Stimulated activated naive B cell treated with anti-CD40 and anti-IgM and Interleukin-4, amounts not matched to agents 10 μg/mL and 1 μg/mL and 100 μg/mL, for 72 hours (primary cell): ENCODE data around the gene TMEM92.
A peak's percentile ranks its signal among the peaks of the same experiment; 100 is the strongest.
"Not testable (repeated sequence)": the region's sequence is repeated elsewhere in the genome, so short reads cannot be mapped to it uniquely, and the experiment has no call there.

ENCODE experiments used
- ATAC-seq, 2 donors: fragments of 150-1000 bp; cut with Tn5 transposase; replicated peaks; 2 replicates each; pipeline ENCODE4 v1.10.0; 2021; ENCODE audit warnings: moderate library complexity in 1 of 2
- DNase-seq: peaks from one replicate; pipeline ENCODE4 v3.0.0; 2021
- H3K27ac Mint-ChIP-seq: one replicate; pipeline ENCODE4 v1.8.0; 2022; ENCODE audit warnings: mild to moderate bottlenecking, mixed read lengths
- H3K27me3 Mint-ChIP-seq, 2 donors: one replicate each; pipeline ENCODE4 v1.8.0; 2022; ENCODE audit warnings: mixed read lengths in 2 of 2
- H3K36me3 Mint-ChIP-seq, 2 donors: one replicate each; pipeline ENCODE4 v1.8.0; 2022; ENCODE audit warnings: mixed read lengths in 2 of 2, mild to moderate bottlenecking in 1 of 2
- H3K4me1 Mint-ChIP-seq, 2 donors: one replicate each; pipeline ENCODE4 v1.8.0; 2022; ENCODE audit warnings: mixed read lengths in 2 of 2, mild to moderate bottlenecking in 1 of 2
- H3K4me3 Mint-ChIP-seq, 2 donors: one replicate each; pipeline ENCODE4 v1.8.0; 2022; ENCODE audit warnings: mild to moderate bottlenecking in 2 of 2, mixed read lengths in 2 of 2, moderate library complexity in 1 of 2
- H3K9me3 Mint-ChIP-seq, 2 donors: one replicate each; pipeline ENCODE4 v1.8.0; 2022; ENCODE audit warnings: mixed read lengths in 2 of 2, mild to moderate bottlenecking in 1 of 2

The TMEM92 gene

DNA sequence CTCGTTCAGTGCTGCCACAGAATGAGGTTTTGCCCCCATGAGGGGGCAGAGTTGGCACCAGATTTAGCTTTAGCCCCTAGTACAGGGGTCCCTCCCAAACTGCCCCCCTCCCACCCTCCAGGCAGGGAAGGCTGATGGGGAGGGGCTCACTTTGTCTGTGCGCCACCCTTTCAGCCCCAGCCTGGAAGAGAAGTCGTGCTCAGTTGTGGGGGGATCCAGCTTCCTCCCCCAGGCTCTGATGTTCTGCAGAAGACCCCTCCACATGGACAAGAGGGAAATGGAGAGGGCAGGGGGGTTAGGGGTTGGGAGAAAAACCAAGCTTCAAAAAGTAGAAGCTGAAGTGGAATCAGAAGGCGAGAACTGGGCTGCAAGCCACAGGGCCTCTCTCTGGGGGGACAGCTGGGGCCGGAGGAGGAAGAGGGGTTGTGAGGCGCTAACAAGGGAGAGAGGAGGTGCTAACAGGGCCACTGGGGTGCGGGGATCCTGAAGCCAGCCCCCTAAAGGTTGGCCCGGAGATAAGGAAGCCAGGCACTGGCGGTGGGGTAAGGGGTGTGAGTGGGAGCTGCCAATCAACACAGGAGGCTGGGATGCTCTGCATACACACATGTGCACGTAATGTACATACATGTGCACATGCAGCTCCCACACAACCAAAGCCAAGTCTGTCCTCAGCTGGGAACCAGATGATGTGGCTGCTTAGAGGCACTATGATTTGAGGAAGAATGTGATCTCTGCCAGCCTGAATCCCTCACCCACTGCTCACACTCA is 7.0 kb upstream of the TMEM92 start:
- no peak overlapping the region for H3K27ac Mint-ChIP-seq
- H3K27me3 Mint-ChIP-seq: peaks cover 28 to 31% of the 10 kb centered on the region in 2 donors
- DNase-seq: no peak
- H3K9me3 Mint-ChIP-seq: no peaks in the 10 kb centered on the region
- H3K36me3 Mint-ChIP-seq: no peaks in the 10 kb centered on the region
- H3K4me3 Mint-ChIP-seq: no peak overlapping the region
- no peak for ATAC-seq
- peaks cover 1 to 2% of the 10 kb centered on the region in 2 donors for H3K4me1 Mint-ChIP-seq

DNA sequence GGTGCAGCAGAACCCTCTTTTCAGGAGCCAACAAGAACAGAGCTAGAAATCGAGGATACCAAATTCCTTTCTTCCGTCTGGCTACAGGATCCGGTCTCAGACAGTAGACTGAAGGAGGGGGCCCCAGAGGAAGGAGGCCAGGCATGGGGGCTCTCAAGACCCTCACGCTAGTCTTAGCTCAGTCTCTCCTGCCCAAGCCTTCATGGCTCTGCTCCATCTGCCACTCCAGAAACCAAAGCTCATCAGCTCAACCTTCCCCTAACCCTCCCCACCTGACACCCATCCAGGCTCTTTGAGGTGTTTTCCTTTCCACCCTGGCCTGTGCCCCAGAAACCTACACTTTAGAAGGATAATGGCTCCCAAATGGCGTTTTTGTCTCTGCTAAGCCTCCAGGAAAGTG is 6.2 kb upstream of the TMEM92 start:
- Mint-ChIP-seq H3K36me3 (no peaks in the 10 kb centered on the region), H3K4me1 (peaks cover 8 to 9% of the 10 kb centered on the region in 2 donors), H3K4me3 (no peak overlapping the region), H3K27me3 (peaks cover 33 to 35% of the 10 kb centered on the region in 2 donors), H3K27ac (no peak overlapping the region), H3K9me3 (no peaks in the 10 kb centered on the region)
- ATAC-seq: no peak
- no peak for DNase-seq

DNA sequence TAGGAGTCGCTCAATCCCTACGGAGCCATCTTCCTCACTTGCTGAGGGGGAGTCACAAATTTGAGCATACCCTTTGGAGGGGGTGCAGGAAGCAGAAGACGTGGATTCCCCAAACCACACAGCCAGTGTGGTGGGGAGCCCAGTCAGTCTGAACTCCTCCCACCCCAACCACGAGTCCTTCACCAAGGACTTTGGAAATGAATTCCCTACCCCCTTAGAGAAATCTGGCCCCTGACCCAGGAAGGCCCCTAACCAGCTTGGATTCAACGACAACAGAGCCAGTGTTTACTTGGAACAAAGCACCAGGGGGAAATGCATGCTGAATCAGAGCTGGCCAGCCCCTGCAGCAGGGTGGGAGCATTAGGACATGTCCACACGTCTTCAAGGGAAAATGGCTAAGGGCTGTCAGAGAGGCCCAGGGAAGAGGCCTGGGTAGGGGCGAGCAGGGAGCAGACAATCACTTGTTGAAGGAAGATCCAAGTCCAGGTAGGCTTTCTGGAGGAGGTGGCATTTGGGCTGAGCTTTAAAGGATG is 5.5 kb upstream of the TMEM92 start:
- no peak for DNase-seq
- Mint-ChIP-seq H3K36me3 (no peaks in the 10 kb centered on the region), H3K9me3 (no peaks in the 10 kb centered on the region), H3K4me1 (peaks cover 8 to 10% of the 10 kb centered on the region in 2 donors), H3K27ac (no peak overlapping the region), H3K27me3 (peaks cover 27 to 35% of the 10 kb centered on the region in 2 donors), H3K4me3 (no peak overlapping the region)
- no peak for ATAC-seq

DNA sequence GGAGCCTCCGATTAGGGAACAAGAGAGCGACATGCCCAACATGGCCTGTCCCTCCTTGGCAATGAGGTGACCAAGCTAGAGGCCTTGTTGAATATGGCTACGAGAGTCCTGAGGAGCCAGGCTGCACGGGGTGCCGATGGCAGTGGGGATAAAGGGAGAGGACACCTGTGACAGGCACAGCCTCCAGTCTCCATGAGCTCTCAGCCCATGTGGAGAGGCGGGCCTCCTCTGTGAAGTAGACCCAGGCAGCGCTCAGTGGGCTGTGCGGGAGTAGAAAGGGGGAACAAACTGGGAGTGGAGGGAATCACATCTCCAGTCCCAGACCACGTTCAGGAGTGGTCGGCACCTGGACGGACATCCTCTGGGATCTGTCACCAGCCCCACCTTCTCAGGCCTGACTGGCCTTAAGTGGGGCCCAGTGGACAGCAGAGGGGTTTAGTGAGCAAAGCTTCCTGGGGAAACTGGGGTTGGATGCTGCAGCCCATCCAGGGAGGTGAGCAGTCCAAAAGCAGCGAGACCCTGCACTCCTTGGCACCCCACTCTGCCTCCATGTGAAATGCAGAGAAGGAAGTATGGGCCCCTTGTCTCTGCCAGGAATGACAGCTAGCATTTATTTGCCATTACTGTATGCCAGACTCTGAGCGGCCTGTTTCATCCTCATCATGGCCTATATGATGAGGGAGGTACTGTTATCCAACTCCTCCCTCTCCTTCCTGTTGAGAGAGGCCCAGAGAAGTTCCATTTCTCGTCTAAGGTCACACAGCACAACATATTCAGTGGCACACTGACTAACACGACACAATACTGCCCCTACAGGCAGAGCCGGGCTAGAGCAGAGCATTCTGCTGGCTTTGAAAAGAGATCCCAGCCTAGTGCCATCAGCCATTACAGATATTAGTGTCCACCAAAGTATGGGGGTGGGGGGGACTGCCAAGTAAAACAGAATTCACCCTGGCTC is 4.5 kb upstream of the TMEM92 start:
- no peak overlapping the region for H3K27ac Mint-ChIP-seq
- no peaks in the 10 kb centered on the region for H3K9me3 Mint-ChIP-seq
- H3K4me3 Mint-ChIP-seq: no peak overlapping the region
- peaks cover 33 to 37% of the 10 kb centered on the region in 2 donors for H3K27me3 Mint-ChIP-seq
- DNase-seq (peak; percentile 36), ATAC-seq (peak; percentile 80 to 87)
- H3K36me3 Mint-ChIP-seq: no peaks in the 10 kb centered on the region
- H3K4me1 Mint-ChIP-seq: peaks cover 12 to 16% of the 10 kb centered on the region in 2 donors

DNA sequence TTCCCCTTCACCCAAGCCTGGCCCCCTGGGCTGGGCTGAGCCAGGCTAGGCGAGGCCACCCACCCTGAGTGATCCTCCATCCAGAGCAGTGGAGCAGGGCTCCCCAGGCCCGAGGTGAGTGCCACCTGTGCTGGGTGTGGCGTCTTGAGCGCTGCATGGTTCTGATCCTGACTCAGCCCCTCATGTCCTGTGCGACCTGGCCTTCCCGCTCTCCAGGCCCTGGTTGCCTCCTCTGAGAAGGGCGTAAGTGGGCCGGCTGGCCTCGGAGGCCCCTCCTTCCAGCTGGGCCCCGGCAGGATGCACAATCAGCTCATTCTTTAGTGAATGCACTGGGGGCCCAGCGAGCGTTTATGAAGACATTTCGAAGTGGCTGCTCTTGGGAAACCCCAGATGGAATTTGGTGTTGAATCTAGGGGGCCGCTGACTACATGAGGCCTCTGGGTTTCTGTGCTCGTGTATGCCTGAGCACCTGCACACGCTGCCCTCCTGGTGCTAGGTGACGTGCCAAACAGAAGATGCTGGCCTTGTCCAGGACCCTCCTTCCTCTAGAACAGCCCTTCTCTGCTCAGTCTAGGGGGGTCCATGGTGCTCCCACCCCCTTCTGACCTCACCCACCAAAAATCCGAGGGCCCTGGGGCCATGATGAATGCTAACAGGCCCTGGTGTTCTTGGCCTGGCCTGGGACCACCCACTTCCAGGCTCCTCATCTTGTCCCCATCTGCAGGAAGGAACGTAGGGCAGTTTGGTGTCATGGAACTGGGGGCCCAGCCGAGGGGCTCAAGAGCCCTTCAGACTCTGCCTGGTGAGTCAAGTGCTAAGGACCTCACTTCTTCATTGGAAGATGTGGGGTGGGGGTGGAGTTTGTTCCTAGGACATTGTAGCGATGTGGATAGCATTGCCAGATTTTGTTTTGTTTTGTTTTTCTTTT is 3.6 kb upstream of the TMEM92 start:
- Mint-ChIP-seq H3K27me3 (peaks cover 40 to 47% of the 10 kb centered on the region in 2 donors), H3K9me3 (no peaks in the 10 kb centered on the region), H3K36me3 (no peaks in the 10 kb centered on the region), H3K4me1 (peaks cover 12 to 17% of the 10 kb centered on the region in 2 donors), H3K4me3 (no peak overlapping the region), H3K27ac (no peak overlapping the region)
- ATAC-seq (peak in 1 of 2 donors; percentile 10), DNase-seq (no peak)

DNA sequence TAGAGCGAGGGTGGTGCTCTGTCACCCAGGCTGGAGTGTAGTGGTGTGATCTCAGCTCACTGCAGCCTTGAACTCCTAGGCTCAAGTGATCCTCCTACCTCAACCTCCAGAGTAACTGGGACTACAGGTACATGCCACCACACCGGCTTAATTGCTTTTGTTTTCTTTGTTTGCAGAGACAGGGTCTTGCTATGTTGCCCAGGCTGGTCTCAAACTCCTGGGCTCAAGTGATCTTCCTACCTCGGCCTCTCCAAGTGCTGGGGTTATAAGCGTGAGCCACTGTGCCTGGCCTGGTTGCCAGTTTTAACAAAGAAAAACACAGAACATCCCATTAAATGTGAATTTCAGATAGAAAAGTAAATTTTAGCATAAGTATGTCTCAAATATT is 2.9 kb upstream of the TMEM92 start:
- not testable (repeated sequence) for H3K4me3 Mint-ChIP-seq, H3K36me3 Mint-ChIP-seq

DNA sequence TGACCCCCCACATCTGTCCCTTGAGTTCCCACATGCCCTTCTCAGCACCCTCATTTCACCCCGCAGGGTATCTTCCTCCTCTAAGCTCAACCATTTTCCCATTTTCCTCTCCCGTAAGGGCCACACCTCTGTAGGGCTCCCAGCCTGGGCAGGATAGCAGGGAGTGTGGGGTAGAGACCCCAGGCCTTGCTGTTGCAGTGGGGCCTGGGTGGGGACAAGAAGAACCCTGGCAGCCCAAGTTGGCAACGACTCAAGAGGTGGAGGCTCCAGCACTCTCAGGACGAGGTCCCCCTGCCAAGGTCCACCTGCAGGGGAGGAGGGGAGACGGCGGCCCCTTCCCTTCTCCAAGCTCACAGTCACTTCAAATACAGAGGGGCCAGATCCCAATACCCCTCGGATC is 2.0 kb upstream of the TMEM92 start:
- ATAC-seq: no peak
- Mint-ChIP-seq H3K27ac (no peak overlapping the region), H3K36me3 (no peaks in the 10 kb centered on the region), H3K4me3 (peak overlapping the region; percentile 77 to 82), H3K9me3 (no peaks in the 10 kb centered on the region), H3K4me1 (peaks cover 17 to 21% of the 10 kb centered on the region in 2 donors), H3K27me3 (peaks cover 44 to 59% of the 10 kb centered on the region in 2 donors)
- DNase-seq: no peak

More for the DNA sequence above, 2.9 kb upstream of the TMEM92 start:
- not testable (repeated sequence) for DNase-seq, H3K9me3 Mint-ChIP-seq, H3K27ac Mint-ChIP-seq, ATAC-seq
- Mint-ChIP-seq H3K27me3 (peaks cover 38 to 52% of the 10 kb centered on the region in 2 donors), H3K4me1 (peaks cover 12 to 17% of the 10 kb centered on the region in 2 donors)

DNA sequence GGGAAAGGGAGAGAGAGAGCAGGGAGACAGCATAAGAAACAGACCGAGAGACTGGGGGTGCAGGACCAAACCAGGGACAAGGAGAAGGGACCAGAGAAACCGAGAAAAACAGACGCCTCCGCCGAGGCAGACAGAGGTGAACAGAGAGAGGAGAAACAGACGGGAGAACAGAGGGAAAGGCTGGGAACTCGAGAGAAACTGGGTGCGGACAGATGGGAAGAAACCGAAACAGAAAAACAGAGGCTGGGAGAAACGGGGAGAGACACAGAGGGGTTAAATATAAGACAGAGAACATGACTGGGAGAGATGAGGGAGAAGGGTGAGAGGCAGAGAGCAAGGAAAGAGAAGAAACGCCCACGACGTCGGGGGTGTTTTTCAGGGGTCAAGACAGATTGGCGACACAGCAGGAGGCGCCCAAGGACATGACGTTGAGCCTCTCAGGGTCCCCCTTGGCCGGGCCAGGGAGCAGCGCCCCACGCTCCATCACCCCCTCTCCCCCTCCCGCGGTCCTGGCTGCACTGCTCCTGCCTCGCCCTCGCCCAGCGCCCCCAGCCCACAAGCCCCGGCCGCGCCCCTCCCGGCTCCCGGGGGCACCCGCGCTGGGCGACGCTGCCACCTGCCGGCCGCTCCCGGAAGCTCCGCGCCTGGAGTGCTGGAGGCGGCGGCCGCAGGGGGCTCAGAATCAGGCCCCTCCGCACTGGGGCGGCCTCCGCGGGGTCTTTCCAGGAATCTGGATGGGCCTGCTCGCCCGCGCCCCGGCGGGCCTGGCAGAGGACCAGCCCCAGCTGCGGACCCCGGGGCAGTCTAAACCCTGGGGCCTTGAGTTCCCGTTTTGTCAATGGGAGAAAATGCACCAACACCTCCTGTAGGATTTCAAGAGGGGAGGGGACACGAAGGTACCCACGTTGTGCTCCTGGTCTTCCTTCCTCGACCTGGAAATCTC is 1.3 kb upstream of the TMEM92 start:
- Mint-ChIP-seq H3K27ac (peak overlapping the region; percentile 33), H3K4me1 (peaks cover 17 to 22% of the 10 kb centered on the region in 2 donors), H3K27me3 (peaks cover 45 to 66% of the 10 kb centered on the region in 2 donors), H3K9me3 (no peaks in the 10 kb centered on the region), H3K4me3 (peak overlapping the region; percentile 77 to 82), H3K36me3 (no peaks in the 10 kb centered on the region)
- peak; percentile 61 to 64 for ATAC-seq
- DNase-seq: peak; percentile 27

DNA sequence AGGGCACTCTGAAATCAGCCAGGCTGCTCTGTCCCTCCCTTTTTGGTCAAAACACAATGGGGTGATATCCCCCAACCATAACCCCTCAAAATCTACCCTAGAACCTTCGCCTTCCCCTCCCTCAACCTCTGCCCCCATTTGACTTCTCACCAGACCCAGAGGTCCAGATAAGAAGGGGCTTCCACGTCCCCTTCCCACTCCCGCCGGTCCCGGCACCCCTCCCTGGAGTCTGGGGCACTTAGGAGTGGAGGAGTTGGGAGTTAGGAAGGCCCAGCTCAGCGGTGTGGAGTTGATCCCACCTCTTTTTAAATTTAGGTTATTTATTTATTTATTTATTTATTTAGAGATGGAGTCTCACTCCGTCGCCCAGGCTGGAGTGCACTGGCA is 619 bp upstream of the TMEM92 start:
- no peak for ATAC-seq
- no peak for DNase-seq

DNA sequence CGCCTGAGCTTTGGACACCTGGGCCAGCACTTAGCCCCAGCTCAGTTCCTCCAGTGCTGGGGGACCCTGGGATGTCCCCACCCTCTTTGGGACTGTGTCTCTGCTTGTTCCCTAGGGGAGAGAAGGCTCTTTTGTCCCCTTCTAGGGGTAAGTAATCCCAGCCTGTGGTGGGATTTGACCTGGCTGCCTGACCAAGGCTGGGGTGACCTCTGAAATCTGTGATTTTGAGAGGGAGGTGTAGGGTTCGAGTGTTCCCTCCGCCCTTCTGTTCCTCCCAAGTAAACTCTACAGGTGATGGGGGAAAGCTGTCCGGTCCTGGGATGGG is 593 bp downstream of the TMEM92 start:
- Mint-ChIP-seq H3K36me3 (no peaks in the 10 kb centered on the region), H3K27ac (no peak overlapping the region), H3K4me1 (peaks cover 17 to 22% of the 10 kb centered on the region in 2 donors), H3K4me3 (no peak overlapping the region), H3K27me3 (peaks cover 54 to 72% of the 10 kb centered on the region in 2 donors), H3K9me3 (no peaks in the 10 kb centered on the region)
- DNase-seq: no peak
- no peak for ATAC-seq

More for the DNA sequence above, 619 bp upstream of the TMEM92 start:
- no peaks in the 10 kb centered on the region for H3K36me3 Mint-ChIP-seq
- peaks cover 17 to 22% of the 10 kb centered on the region in 2 donors for H3K4me1 Mint-ChIP-seq
- H3K27me3 Mint-ChIP-seq: peaks cover 50 to 72% of the 10 kb centered on the region in 2 donors
- no peaks in the 10 kb centered on the region for H3K9me3 Mint-ChIP-seq
- H3K27ac Mint-ChIP-seq: no peak overlapping the region
- H3K4me3 Mint-ChIP-seq: peak overlapping the region; percentile 5 to 47

DNA sequence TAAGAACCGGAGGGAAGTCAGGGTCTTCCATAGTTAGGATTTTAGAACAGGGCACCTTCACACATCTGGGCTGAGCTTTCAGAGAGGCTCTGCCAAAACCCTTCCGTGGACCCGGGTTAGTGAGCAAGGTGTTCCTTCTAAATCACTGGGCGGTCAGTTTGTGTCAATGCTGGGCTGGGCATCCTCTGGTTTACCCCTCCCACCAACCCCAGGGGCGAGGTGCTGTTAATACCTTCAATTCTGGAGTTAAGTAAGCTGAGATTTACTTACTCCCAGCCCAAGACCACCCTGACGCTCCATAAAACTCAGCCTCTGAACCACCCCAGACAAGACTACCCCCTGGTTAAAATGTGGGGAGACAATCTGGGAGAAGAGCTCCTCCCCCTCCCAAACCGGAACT is 1.0 kb downstream of the TMEM92 start:
- no peak for ATAC-seq
- no peak for DNase-seq
- Mint-ChIP-seq H3K27ac (no peak overlapping the region), H3K4me3 (no peak overlapping the region), H3K36me3 (no peaks in the 10 kb centered on the region), H3K4me1 (peaks cover 17 to 22% of the 10 kb centered on the region in 2 donors), H3K27me3 (peaks cover 54 to 73% of the 10 kb centered on the region in 2 donors), H3K9me3 (no peaks in the 10 kb centered on the region)

DNA sequence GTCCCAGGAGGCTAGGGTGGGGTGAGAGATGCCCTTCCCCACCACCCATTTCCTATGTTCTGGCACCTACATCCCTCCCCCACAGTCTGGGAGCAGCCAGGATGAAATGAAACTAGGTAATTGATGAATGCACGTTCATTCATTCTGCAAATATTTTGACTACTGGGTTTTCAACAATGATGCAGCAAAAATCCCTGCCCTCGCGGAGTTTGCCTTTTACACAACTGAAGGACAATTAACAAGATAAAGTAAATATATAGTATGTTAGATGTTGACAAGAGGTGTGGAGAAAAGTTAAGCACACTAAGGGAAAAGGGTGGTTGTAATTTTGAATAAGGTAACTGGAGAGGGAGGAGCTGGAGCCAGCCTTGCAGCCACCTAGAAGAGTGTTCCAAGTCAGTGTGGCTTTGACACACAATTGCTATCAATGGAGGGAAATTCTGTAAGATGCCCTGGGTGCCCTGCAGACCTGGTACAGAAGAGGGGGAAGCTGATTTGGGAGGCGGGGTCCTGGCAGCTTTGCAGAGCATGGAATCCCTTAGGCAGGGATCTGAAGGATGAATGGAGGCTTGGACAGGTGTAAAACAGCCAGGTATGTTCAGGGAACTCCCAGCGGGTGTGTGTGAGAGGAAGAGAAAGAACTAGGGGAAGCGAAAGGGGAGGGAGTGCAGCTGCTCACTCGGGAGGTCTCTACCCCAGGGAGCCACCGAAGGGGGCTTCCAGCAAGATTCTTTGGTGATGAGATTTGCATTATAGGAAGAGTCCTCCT is 2.5 kb downstream of the TMEM92 start:
- no peak for DNase-seq
- H3K27ac Mint-ChIP-seq: no peak overlapping the region
- no peaks in the 10 kb centered on the region for H3K9me3 Mint-ChIP-seq
- peaks cover 58 to 82% of the 10 kb centered on the region in 2 donors for H3K27me3 Mint-ChIP-seq
- no peaks in the 10 kb centered on the region for H3K36me3 Mint-ChIP-seq
- no peak for ATAC-seq
- H3K4me3 Mint-ChIP-seq: no peak overlapping the region
- H3K4me1 Mint-ChIP-seq: peaks cover 17 to 22% of the 10 kb centered on the region in 2 donors
